HepG2 (cell line): ENCODE data around the gene ACER3. TPM values are rescaled to one million over a fixed set of nuclear protein-coding genes. Genes with fewer than 3 reads are reported as not detected.

ENCODE experiments used
- HOXA3 ChIP-seq: sonication (generic); formaldehyde crosslinking; IDR thresholded peaks from 2 replicates; pipeline ENCODE4 v1.5.0; 2020; ENCODE audit warnings: missing genetic modification reagents
- HOXA5 ChIP-seq: sonication (generic); formaldehyde crosslinking; IDR thresholded peaks from 2 replicates; pipeline ENCODE4 v1.4.0; 2020; ENCODE audit warnings: missing genetic modification reagents
- KAT8 ChIP-seq: IDR thresholded peaks from 2 replicates; pipeline ENCODE4 v1.6.1; 2016; ENCODE audit warnings: missing genetic modification reagents, missing compliant biosample characterization
- KLF13 ChIP-seq: sonication (generic); formaldehyde crosslinking; IDR thresholded peaks from 2 replicates; pipeline ENCODE4 v1.4.0; 2020; ENCODE audit warnings: mild to moderate bottlenecking, missing genetic modification reagents
- KMT2A ChIP-seq: sonication (generic); formaldehyde crosslinking; IDR thresholded peaks from 2 replicates; pipeline ENCODE4 v1.4.0; 2020; ENCODE audit warnings: missing genetic modification reagents
- PHF8 ChIP-seq: sonication (generic); formaldehyde crosslinking; IDR thresholded peaks from 2 replicates; pipeline ENCODE4 v1.5.0; 2020; ENCODE audit warnings: missing genetic modification reagents
- POGZ ChIP-seq: sonication (generic); formaldehyde crosslinking; IDR thresholded peaks from 2 replicates; pipeline ENCODE4 v1.4.0; 2020; ENCODE audit warnings: mild to moderate bottlenecking, missing genetic modification reagents
- POLR2A ChIP-seq, 2 experiments: IDR thresholded peaks; 2 replicates each; pipeline ENCODE4 v1.6.1; 2011; ENCODE audit warnings: low read depth in 2 of 2, low read length in 2 of 2, mild to moderate bottlenecking in 1 of 2, moderate library complexity in 1 of 2; ENCODE audit not compliant: insufficient read depth in 1 of 2
- SP1 ChIP-seq, 2 experiments: fragments of 450-650 bp in 1 of 2; sonication (generic) in 1 of 2; formaldehyde crosslinking in 1 of 2; IDR thresholded peaks; 2 replicates each; pipeline versions ENCODE4 v1.4.0 to v1.6.1; 2016 to 2020; ENCODE audit warnings: missing genetic modification reagents in 1 of 2
- SP5 ChIP-seq: IDR thresholded peaks from 2 replicates; pipeline ENCODE4 v1.6.1; 2016; ENCODE audit warnings: low read depth, borderline replicate concordance
- ZNF263 ChIP-seq: sonication (generic); formaldehyde crosslinking; IDR thresholded peaks from 2 replicates; pipeline ENCODE4 v1.4.0; 2020; ENCODE audit warnings: missing genetic modification reagents
- ZNF441 ChIP-seq: sonication (generic); formaldehyde crosslinking; IDR thresholded peaks from 2 replicates; pipeline ENCODE4 v1.7.0; 2021; ENCODE audit warnings: missing genetic modification reagents, borderline replicate concordance
- ZNF552 ChIP-seq: sonication (generic); formaldehyde crosslinking; IDR thresholded peaks from 2 replicates; pipeline ENCODE4 v1.9.0; 2022; ENCODE audit warnings: missing genetic modification reagents, mild to moderate bottlenecking, borderline replicate concordance
- ZNF564 ChIP-seq: sonication (generic); formaldehyde crosslinking; IDR thresholded peaks from 2 replicates; pipeline ENCODE4 v1.8.1; 2023; ENCODE audit warnings: mild to moderate bottlenecking, missing genetic modification reagents
- ZNF607 ChIP-seq: sonication (generic); formaldehyde crosslinking; IDR thresholded peaks from 2 replicates; pipeline ENCODE4 v1.5.1; 2020; ENCODE audit warnings: missing genetic modification reagents, mild to moderate bottlenecking, borderline replicate concordance
- ZNF891 ChIP-seq: sonication (generic); formaldehyde crosslinking; IDR thresholded peaks from 2 replicates; pipeline ENCODE4 v1.5.0; 2020; ENCODE audit warnings: mild to moderate bottlenecking, missing genetic modification reagents
- polyA plus RNA-seq, 8 experiments: library from polyadenylated mRNA; depleted of rRNA in 3 of 8; stranded (reverse) in 7 of 8; unstranded in 1 of 8; fragments of >200 nt; fragmentation: Illumina TruSeq in 4 of 8; extraction: Trizol in 4 of 8; gene quantifications; 2 replicates each; pipeline versions ENCODE4 v1.2.1 to v1.2.3, GENCODE V29; 2011 to 2016; ENCODE audit warnings: low read depth in 4 of 8, missing spikeins in 1 of 8, mixed read lengths in 1 of 8; ENCODE audit not compliant: insufficient read depth in 1 of 8
- total RNA-seq, 5 experiments: library from RNA; depleted of rRNA; stranded (reverse); fragments of >200 nt; fragmentation: Illumina TruSeq; extraction: Trizol; gene quantifications; 2 replicates each; pipeline ENCODE4 v1.2.3, GENCODE V29; 2016; ENCODE audit warnings: low read depth in 1 of 5
- TF ChIP-seq, protein P1 (sequence below): sonication (generic); formaldehyde crosslinking; IDR thresholded peaks from 2 replicates; pipeline ENCODE4 v1.4.0; 2020; ENCODE audit warnings: missing genetic modification reagents
- TF ChIP-seq, protein P2 (sequence below): sonication (generic); formaldehyde crosslinking; IDR thresholded peaks from 2 replicates; pipeline ENCODE4 v1.4.0; 2020; ENCODE audit warnings: missing genetic modification reagents
- TF ChIP-seq, protein P3 (sequence below): sonication (generic); formaldehyde crosslinking; IDR thresholded peaks from 2 replicates; pipeline ENCODE4 v1.4.0; 2020; ENCODE audit warnings: low read depth, mild to moderate bottlenecking, missing genetic modification reagents

ACER3 gene
- total and polyA plus RNA-seq, 2 of the 13 experiments (the other 11 are each of a cell fraction or from before 2014, with no cell fraction given): 6.0 to 9.8 TPM

- TF ChIP-seq, protein P1, sequence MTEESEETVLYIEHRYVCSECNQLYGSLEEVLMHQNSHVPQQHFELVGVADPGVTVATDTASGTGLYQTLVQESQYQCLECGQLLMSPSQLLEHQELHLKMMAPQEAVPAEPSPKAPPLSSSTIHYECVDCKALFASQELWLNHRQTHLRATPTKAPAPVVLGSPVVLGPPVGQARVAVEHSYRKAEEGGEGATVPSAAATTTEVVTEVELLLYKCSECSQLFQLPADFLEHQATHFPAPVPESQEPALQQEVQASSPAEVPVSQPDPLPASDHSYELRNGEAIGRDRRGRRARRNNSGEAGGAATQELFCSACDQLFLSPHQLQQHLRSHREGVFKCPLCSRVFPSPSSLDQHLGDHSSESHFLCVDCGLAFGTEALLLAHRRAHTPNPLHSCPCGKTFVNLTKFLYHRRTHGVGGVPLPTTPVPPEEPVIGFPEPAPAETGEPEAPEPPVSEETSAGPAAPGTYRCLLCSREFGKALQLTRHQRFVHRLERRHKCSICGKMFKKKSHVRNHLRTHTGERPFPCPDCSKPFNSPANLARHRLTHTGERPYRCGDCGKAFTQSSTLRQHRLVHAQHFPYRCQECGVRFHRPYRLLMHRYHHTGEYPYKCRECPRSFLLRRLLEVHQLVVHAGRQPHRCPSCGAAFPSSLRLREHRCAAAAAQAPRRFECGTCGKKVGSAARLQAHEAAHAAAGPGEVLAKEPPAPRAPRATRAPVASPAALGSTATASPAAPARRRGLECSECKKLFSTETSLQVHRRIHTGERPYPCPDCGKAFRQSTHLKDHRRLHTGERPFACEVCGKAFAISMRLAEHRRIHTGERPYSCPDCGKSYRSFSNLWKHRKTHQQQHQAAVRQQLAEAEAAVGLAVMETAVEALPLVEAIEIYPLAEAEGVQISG (CRISPR knock-in tag): 0 out of 2 replicates have a peak, but pooled peaks have one; percentile 22
- TF ChIP-seq KAT8 (CRISPR knock-in tag) (peak; percentile 39; the same call in 1 of the 2 replicates), SP1 (IDR thresholded peaks at IDR 0.05) (no peak), SP1 (CRISPR knock-in tag; IDR thresholded peaks at IDR 0.05) (peak; percentile 55), KLF13 (CRISPR knock-in tag) (0 out of 2 replicates have a peak, but pooled peaks have one; percentile 78), ZNF607 (peak; percentile 18; the same call in 1 of the 2 replicates), HOXA5 (no peak), PHF8 (peak; percentile 88), HOXA3 (CRISPR knock-in tag) (peak; percentile 31; the same call in 1 of the 2 replicates), KMT2A (CRISPR knock-in tag) (peak; percentile 72), POLR2A (IDR thresholded peaks at IDR 0.05; ENCODE audit: insufficient read depth in 1 of 2, low read depth in 2 of 2, low read length in 2 of 2) (peak; percentile 28 to 76; a peak in 2 of 4 replicates), ZNF552 (CRISPR knock-in tag) (no peak), SP5 (CRISPR knock-in tag) (peak; percentile 38; the same call in 1 of the 2 replicates), ZNF891 (CRISPR knock-in tag) (peak; percentile 33; the same call in 1 of the 2 replicates), ZNF564 (CRISPR knock-in tag) (no peak), ZNF263 (CRISPR knock-in tag) (peak; percentile 91), ZNF441 (0 out of 2 replicates have a peak, but pooled peaks have one; percentile 37), POGZ (no peak)
- TF ChIP-seq, protein P2, sequence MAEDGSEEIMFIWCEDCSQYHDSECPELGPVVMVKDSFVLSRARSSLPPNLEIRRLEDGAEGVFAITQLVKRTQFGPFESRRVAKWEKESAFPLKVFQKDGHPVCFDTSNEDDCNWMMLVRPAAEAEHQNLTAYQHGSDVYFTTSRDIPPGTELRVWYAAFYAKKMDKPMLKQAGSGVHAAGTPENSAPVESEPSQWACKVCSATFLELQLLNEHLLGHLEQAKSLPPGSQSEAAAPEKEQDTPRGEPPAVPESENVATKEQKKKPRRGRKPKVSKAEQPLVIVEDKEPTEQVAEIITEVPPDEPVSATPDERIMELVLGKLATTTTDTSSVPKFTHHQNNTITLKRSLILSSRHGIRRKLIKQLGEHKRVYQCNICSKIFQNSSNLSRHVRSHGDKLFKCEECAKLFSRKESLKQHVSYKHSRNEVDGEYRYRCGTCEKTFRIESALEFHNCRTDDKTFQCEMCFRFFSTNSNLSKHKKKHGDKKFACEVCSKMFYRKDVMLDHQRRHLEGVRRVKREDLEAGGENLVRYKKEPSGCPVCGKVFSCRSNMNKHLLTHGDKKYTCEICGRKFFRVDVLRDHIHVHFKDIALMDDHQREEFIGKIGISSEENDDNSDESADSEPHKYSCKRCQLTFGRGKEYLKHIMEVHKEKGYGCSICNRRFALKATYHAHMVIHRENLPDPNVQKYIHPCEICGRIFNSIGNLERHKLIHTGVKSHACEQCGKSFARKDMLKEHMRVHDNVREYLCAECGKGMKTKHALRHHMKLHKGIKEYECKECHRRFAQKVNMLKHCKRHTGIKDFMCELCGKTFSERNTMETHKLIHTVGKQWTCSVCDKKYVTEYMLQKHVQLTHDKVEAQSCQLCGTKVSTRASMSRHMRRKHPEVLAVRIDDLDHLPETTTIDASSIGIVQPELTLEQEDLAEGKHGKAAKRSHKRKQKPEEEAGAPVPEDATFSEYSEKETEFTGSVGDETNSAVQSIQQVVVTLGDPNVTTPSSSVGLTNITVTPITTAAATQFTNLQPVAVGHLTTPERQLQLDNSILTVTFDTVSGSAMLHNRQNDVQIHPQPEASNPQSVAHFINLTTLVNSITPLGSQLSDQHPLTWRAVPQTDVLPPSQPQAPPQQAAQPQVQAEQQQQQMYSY (CRISPR knock-in tag): no peak
- TF ChIP-seq, protein P3, sequence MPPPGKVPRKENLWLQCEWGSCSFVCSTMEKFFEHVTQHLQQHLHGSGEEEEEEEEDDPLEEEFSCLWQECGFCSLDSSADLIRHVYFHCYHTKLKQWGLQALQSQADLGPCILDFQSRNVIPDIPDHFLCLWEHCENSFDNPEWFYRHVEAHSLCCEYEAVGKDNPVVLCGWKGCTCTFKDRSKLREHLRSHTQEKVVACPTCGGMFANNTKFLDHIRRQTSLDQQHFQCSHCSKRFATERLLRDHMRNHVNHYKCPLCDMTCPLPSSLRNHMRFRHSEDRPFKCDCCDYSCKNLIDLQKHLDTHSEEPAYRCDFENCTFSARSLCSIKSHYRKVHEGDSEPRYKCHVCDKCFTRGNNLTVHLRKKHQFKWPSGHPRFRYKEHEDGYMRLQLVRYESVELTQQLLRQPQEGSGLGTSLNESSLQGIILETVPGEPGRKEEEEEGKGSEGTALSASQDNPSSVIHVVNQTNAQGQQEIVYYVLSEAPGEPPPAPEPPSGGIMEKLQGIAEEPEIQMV: peak; percentile 65; the same call in 1 of the 2 replicates
Measured at GRCh38 chr11:76860539-76861475, at the start of gene ACER3 (continued).
